Measurements from ENCODE around the gene AGTPBP1.
A peak's percentile ranks its signal among the peaks of the same experiment; 100 is the strongest.
"Not testable (repeated sequence)": the region's sequence is repeated elsewhere in the genome, so short reads cannot be mapped to it uniquely, and the experiment has no call there.

Gene AGTPBP1, protein sequence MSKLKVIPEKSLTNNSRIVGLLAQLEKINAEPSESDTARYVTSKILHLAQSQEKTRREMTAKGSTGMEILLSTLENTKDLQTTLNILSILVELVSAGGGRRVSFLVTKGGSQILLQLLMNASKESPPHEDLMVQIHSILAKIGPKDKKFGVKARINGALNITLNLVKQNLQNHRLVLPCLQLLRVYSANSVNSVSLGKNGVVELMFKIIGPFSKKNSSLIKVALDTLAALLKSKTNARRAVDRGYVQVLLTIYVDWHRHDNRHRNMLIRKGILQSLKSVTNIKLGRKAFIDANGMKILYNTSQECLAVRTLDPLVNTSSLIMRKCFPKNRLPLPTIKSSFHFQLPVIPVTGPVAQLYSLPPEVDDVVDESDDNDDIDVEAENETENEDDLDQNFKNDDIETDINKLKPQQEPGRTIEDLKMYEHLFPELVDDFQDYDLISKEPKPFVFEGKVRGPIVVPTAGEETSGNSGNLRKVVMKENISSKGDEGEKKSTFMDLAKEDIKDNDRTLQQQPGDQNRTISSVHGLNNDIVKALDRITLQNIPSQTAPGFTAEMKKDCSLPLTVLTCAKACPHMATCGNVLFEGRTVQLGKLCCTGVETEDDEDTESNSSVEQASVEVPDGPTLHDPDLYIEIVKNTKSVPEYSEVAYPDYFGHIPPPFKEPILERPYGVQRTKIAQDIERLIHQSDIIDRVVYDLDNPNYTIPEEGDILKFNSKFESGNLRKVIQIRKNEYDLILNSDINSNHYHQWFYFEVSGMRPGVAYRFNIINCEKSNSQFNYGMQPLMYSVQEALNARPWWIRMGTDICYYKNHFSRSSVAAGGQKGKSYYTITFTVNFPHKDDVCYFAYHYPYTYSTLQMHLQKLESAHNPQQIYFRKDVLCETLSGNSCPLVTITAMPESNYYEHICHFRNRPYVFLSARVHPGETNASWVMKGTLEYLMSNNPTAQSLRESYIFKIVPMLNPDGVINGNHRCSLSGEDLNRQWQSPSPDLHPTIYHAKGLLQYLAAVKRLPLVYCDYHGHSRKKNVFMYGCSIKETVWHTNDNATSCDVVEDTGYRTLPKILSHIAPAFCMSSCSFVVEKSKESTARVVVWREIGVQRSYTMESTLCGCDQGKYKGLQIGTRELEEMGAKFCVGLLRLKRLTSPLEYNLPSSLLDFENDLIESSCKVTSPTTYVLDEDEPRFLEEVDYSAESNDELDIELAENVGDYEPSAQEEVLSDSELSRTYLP

DNA sequence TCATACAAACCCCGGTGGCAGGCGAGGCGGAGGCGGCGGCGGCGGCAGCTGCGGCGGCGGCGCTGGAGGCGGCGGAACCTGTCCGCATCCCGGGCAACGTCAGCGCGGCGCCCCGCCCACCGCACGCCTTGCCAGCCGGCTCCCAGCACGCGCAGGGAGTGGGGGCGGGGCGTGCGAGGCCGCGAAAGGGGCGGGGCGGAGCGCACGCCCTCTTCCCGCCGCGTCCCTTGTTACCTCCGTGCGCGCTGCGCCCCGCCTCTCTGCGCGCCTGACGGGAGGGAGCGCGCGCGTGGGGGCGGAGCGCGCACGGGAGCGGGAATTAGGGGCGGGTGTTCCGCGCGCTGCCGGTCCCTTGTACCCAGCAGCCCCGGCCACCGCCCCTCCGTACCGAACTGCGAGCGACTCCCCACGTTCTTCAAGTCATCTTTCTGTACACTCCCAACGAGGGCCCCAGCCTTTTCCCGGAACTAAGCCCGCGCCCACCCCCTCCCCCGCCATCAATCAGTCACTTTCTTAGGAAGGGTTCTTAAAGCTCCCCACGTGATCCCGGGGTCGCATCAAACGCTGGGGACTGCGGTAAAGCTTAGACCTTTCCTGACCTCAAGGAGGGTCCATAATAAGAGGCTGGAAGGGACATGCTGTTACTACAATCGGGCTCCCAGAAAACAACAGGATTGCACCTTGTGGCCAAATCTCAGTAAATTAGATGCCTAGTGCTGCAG is at the start of gene AGTPBP1:
Gene AGTPBP1, minus strand, starts transcription at position 80 of the 722 bp plus-strand sequence. CDS start 29,421 bp downstream, outside the sequence.
- DNase-seq: peak; percentile 99

DNA sequence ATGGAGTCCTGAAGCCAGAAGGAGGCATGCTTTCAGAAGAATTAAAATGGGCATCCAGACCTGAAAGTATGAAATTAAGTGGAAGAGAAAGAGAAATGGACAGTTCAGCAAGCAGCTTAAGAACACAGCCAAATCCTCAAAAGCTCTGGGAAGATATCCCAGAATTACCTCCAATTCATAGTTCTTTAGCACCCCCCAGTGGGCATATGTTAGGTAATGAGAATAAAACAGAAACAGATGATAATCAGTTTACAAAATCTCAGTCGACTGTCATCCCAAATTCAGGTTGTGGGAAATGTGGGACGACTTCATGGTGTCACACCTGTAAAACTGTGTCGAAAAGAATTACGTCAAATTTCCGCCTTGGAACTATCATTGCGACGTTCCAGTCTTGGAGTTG is 44.4 kb upstream of the AGTPBP1 start:
- not testable (repeated sequence) for DNase-seq

DNA sequence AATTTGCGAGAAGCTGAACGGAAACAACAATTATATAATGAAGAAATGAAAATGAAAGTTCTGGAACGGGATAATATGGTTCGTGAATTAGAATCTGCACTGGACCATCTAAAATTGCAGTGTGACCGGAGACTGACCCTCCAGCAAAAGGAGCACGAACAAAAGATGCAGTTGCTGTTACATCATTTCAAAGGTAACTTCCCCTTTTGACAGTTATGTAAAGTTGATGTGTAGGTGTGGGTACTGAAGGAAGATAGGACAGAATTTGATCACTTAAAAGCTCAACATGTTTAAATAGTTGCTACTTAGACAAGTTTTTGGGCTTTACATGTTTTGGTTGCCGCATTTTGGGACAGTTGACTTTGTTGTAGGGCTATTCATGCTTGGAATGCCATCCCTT is 32.1 kb upstream of the AGTPBP1 start:
- DNase-seq: not testable (repeated sequence)

DNA sequence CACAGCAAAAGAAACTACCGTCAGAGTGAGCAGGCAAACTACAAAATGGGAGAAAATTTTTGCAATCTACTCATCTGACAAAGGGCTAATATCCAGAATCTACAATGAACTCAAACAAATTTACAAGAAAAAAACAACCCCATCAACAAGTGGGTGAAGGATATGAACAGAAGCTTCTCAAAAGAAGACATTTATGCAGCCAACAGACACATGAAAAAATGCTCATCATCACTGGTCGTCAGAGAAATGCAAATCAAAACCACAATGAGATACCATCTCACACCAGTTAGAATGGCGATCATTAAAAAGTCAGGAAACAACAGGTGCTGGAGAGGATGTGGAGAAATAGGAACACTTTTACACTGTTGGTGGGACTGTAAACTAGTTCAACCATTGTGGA is 20.0 kb upstream of the AGTPBP1 start:
- DNase-seq: not testable (repeated sequence)

DNA sequence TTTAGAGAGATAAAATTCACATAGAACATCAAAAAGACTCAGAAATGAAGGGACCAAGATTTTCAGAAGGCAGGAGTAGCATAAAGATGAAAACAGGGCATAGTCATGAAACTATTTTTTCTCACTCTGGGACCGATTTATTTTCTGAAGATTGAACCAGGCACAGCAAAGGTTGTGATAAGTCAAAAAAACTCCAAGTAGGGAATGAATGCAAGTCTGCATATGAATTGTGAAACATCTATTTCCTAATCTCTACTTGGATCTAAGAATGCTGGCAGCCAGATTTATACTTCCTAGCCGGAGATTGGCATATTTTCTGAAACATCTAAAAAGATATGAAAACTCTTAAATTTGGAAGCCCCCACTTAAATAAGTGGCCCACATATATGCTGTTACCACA is 16.0 kb upstream of the AGTPBP1 start:
- DNase-seq: not testable (repeated sequence)

DNA sequence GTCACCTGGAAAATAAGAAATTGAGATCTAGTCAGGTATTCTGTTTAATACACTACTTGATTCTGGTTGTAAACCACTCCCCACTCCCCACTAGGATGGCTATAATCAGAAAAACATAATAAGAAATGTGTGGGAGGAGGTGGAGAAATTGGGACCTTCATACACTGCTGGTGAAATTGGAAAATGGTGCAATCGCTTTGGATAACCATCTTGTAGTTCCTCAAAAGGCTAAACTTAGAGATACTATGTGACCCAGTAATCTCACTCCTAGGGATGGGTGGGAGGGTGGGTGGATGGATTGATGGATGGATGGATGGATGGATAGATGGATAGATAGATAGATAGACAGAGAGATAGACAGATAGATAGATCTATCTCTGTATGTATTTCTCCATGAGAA is 14.5 kb upstream of the AGTPBP1 start:
- not testable (repeated sequence) for DNase-seq

DNA sequence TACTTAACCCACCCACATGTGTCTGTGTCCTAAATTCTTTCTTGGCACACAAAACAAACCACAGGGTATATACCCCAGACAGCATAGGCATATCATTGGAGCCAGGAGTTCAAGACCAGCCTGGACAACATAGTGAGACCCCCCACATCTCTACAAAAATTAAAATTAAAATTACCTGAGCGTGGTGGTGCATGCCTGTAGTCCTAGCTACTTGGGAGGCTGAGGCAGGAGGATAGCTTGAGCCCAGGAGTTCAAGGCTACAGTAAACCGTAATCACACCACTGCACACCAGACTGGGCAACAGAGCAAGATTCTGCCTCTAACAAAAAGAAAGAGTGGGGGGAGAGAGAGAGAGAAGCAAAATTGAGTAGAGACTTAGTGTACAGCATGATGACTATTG is 4.6 kb upstream of the AGTPBP1 start:
- DNase-seq: no peak

DNA sequence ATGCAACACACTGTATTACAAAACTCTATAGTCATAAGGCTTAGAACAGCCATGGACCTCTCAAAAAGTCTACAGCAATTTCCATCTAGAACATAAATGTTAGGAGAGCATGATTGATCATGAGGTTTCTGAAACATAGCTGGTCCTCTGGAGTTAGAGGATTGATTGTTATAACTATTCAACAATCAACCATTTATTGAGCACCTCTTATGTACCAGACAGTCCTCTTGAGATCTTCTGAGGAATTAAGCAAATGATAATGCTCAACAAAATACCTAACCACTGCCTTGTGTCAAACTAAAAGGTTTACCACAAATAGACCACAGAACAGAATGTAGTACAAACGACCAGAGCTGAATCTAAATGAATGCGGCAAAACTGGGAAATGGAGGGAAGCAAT is 3.4 kb upstream of the AGTPBP1 start:
- no peak for DNase-seq

DNA sequence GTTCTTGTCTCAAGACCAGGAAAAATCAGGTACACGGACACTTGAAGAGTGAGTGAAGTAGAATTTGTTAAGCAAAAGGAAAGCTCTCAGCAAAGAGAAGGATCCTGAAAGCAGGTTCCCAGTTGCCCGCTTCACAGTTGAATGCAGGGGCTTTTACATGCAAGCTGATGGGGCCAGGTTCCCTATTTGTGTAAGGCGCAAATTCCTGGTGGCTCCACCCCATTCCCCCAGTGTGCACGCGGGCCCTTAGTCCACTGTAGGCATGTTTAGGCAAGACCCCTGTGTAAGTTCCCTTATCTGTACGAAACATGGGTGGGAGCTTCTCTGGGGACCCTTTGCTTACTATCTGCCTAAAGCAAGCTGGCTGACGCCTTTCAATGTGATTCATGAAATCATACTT is 2.7 kb upstream of the AGTPBP1 start:
- DNase-seq: no peak

DNA sequence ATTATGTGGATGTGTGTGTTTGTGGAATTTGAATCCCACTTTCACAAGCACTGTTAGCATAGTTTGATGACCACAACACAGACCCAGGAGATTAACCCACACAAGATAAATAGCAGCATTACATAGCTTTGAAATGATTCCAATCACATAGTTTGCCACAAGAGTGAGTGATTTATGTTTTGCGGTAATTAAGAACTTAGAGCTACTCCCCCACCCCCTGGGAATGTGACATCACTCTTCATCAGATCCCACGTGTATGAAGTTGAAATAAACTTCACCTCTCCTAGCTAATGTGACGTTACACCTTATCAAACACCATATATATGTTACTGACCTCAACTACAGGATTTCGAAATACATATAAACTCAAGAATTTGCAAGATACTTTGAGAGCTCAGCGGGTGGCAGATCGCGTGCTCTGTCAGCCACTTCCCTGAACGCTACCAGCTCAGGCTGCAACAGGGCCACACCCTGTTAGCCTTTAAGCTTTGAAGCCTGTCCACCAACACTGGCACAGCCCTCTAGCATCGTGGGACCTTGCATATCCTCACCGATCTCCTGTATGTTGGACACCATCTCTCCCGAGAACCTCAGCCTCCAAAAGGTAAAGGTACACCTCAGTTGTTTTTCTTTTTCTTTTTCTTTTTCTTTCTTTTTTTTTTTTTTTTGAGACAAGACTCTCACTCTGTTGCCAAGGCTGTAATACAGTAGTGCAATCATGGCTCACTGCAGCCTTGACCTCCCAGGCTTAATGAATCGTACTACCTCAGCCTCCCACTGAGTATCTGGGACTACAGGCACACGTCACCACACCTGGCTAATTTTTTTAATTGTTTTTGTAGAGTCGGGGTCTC is 1.7 kb upstream of the AGTPBP1 start:
- peak; percentile 13 for DNase-seq

DNA sequence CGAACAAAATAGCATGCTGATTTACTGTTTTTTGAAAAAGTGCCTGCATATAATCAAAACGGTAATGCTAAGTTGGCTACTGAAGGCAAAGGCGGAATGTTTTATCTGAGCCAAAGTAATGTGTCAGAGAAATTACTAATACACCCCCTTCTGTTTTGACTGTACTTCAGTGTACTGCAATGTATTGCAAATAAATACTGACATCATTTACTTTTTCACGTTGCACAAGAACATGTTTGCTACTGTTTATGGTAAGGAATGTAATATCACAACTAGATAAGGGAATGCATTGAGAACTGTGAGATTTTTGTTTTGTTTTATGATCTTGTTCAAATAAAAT is 813 bp upstream of the AGTPBP1 start:
- no peak for DNase-seq

DNA sequence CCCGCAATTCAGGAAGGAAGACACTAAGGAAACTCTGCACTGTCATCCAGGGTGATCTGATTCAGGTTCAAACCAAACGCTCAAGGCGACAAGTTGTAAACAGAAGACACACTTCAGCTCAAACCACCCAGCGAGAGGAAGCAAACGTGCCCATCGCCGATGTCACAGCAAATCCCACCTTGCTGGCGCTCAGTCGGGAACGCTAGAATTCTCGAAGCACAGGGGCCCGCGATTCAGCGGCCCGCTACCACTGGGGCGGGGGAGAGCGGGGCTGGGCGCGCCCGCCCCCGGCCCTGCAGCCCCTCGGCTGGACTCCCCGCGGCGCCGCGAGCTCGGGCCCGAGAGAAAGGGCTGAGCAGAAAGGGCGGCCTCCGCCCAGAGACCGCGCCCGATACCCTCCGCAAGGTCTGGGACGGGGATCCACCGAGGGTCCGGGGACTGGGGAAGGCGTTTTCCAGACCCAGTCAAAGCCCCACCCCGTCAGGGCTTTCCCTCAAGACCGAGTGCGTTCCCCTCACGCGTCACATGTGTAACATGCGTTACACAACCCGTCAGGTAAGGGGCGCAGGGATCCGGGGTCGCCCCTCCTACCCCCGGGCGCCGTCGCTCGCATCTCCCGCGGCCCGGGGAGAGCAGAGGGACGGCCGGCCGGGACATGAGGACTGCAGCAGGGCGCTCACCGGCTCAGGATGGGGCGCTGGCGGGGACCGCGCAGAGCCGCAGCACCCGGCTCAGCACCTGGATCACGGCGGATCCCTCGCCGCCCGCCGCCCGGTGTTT is 469 bp downstream of the AGTPBP1 start:
- peak; percentile 64 for DNase-seq

DNA sequence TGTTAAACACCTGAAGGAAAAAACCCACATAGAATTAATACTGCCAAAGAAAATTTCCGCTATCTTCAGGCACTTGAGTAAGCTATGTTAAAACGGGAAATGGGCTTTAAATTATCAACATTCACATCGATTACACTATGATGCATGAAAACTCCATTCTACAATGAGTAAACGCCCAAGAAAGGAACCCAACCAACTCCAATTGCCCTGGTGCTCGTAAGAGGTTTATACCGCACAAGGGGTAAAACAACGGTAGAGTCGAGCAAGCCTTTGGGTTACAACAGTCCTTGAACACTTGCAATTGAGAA is 1.0 kb downstream of the AGTPBP1 start:
- no peak for DNase-seq

DNA sequence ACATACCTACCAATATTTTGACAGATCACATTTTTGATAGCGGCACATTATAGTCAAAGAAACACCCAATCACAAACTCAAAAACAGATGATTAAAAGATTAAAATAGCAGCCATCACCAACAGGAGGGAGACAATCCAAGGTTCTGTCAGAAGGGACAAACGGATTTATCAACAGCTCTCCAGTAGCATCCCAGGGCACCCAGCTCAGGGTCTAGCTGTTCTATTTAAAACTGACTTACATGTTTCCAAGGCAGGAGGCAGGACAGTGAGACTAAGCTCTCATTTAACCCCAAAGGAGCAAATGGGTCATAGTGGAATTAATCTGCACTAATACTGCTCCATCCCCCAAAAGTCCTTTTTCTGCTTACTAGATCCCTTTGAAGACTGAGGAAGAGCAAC is 3.2 kb downstream of the AGTPBP1 start:
- no peak for DNase-seq

DNA sequence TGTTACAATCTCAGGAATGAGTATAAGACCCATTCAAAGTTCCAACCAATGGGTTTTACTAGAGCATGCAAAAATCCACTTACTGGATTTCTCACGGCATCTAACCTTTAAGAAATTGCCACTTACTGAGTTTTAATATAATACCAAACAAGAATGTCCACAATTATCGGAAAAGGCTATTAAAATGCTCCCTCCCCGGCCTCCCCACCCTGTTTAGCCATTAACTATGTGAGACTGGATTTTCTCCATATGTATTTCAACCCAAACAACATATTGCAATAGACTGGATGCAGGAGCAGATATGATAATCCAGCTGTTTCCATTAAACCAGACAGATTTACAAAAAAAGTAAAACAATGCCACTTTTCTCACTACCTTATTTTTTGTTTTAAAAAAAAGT is 4.1 kb downstream of the AGTPBP1 start:
- no peak for DNase-seq

DNA sequence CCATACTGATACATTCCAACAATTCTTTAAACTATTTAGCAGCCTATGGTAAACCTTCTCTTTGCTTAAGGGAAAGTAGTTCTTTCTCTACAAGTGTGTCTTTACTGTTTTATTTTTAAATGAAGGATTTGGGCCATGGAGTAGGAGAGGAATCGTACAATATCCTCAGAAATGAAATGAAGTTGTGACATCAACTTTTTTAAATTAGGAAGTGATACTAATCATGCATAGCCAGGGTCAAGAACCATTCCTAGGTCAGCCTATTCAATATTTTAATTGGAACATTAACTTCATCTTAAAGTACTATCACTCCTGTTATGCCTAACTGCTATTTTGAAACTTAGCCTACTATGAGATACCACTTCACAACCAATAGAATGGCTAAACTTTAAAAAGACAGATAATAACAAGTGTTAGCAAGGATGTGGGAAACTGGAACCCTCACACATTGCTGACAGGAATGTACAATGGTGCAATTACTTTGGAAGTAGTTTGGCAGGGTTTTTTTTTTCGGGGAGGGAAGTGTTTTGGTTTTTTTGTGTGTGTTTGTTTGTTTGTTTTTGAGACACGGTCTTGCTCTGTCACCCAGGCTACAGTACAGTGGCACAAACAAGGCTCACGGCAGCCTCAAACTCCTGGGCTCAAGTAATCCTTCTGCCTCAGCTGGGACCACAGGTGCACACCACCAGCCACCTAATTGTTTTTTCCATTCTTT is 10.7 kb downstream of the AGTPBP1 start:
- no peak for DNase-seq

DNA sequence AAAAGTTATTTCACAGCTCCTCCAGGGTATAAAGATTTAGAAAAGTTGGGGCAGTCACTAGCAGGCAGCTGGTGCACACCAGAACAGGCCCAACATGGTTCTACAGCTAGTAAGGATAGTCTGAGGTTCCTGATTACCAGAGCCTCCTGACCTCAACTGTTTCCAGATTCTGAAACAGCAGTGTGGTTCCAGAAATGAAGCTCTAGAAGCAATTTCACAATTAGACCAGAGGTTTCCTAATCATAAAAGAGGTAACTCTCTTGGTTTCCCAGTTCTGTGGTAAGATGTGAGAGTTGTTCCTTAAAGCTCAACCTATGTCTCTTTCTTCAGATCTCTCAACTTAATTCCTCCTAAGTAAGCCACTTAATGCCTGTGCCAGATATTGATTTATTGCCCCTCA is 11.9 kb downstream of the AGTPBP1 start:
- DNase-seq: no peak

DNA sequence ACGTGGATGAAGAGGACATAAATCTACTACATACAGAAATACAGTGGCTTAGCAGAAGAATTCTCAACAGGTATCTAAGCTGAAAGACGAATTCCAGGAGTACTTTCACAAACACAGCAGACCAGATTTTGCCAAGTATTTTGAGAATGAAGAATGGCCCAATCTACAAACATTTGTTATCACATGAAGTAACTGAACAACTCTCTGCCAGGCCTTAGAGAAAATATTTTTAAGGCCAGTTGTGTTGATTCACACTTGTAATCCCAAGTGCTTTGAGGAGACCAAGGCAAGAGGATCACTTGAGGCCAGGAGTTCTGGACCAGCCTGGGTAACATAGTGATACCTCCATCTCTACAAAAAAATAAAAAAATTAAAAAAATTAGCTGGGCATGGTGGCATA is 14.3 kb downstream of the AGTPBP1 start:
- DNase-seq: no peak

DNA sequence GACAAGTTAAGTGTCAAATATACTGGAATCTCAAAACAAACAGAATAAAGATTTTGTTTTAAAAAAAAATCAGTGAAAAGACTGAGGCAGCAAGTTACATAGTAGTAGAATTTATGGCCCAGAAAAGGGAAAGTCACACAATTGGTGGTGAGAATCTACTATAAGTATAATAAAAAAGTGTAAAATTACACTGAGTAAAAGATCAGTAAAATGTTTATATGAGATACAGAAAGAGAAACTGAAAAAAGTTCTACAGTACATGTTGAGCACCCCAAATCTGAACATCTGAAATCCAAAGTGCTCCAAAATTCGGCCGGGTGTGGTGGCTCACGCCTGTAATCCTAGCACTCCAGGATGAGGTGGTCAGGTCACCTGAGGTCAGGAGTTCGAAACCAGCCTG is 15.0 kb downstream of the AGTPBP1 start:
- DNase-seq: no peak

DNA sequence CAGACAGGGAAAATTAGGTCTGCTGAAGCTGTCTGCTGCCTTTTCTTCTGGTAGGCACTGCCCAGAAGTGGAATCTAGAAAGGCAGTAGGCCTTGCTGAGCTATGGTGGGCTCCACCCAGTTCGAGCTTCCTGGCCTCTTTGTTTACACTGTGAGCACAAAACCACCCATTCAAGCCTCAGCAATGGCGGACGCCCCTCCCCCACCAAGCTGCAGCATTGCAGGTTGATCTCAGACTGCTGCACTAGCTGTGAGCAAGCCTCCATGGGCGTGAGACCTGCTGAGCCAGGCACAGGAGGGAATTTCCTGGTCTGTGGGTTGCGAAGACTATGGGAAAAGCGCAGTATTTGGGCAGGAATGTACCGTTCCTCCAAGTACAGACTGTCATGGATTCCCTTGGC is 18.5 kb downstream of the AGTPBP1 start:
- peak; percentile 74 for DNase-seq

Data from CD4-positive, alpha-beta T cell treated with Interleukin-6 for 4 hours (primary cell).